Measurements from ENCODE around the gene CDKL1.
"Not testable (repeated sequence)": the region's sequence is repeated elsewhere in the genome, so short reads cannot be mapped to it uniquely, and the experiment has no call there.

CDKL1 gene

GRCh38 chr14:50356283-50356682 lies 40.4 kb downstream of the CDKL1 start:
- not testable (repeated sequence) for DNase-seq

- no peak for DNase-seq
Observed at GRCh38 chr14:50355692-50356091, 41.0 kb downstream of the CDKL1 start.

GRCh38 chr14:50354527-50354926 lies 42.2 kb downstream of the CDKL1 start:
- DNase-seq, result no peak

DNA sequence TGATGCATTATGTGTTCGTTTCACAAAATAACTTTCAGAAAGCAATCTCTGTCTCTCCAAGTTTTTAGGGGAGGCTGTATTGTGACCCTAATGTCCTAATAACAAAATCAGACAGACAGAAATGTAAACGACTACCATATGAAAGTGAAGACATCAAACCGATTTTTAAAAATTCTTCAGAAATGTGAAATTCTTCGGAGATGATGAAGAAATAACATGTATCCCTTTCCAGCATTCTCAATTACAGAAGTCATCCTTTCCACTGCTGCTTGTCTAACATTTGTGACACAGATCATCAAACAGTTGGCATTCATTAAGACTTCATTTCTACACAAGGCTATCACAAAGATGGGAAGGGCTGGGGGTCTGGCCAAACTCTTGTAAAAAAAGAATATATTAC lies 43.6 kb downstream of the CDKL1 start:
- no peak for DNase-seq

- DNase-seq, result no peak
Observed at GRCh38 chr14:50352584-50352983, 44.1 kb downstream of the CDKL1 start.

DNA sequence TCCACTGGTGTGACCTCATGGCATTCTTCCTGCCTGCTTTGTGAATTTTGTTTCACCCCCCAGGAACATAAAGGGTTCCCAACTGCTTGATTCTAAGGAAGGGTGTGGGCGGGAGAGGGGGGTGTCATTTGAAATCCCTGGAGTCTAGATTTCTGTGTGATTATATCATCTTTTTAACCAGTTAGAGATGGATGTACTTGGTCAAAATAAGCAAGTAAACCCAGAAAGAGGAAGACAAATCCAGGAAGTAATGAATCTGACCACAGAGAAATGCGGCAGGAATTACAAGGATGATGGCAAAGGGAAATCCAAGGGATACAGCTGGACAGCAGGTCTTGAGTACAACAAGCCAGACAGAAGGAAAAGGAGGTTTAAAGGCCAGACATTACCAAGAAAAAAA lies 45.7 kb downstream of the CDKL1 start:
- DNase-seq, result no peak

GRCh38 chr14:50348933-50349332 lies 47.7 kb downstream of the CDKL1 start:
- no peak for DNase-seq

- no peak for DNase-seq
Observed at GRCh38 chr14:50347521-50347920, 49.2 kb downstream of the CDKL1 start.

GRCh38 chr14:50345846-50346422 lies 50.7 kb downstream of the CDKL1 start:
- no peak for DNase-seq

GRCh38 chr14:50344876-50345563 lies 51.7 kb downstream of the CDKL1 start:
- DNase-seq, result no peak

GRCh38 chr14:50344116-50344775 lies 52.4 kb downstream of the CDKL1 start:
- DNase-seq, result no peak

- DNase-seq, result no peak
Observed at GRCh38 chr14:50343434-50343833, 53.2 kb downstream of the CDKL1 start.

DNA sequence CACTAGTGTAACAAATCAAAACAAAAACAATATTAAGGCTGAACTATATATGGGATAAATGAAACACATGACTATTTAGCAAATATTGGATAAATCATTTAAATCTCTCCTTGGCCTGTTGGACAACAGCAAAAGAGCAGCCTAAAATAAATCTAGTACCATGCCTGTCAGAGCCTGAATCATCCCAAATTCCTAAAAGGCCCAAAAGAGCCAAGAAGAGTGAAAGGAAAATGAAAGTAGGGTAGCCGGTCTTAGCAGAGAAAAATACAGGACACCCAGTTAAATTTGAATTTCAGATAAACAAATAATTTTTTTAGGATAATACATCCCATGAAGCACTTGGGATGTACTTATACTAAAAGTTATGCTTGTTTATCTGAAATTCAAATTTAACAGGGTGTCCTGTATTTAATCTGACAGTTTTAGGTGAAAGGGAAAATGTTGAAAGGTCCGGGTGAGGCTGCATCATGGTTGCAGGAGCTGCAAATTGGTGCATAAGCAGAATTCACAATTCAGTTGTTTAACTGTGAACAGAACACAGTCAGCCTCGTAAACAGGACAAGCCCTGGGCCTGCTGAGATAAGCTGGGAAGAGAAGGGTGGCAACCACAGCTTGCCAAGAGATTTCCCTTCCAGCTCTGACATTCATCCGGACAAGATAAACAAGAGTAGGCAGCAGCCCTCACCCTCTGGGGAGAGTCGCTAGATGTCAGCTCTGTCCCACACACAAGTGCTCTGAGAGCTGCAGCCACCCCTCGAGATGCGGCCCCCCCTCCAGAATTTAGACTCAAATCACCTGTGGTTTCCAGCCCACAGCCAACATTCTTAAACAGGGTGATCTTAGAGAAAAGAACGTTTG lies 54.2 kb downstream of the CDKL1 start:
- DNase-seq, result no peak

GRCh38 chr14:50340963-50341362 lies 55.7 kb downstream of the CDKL1 start:
- DNase-seq, result no peak

DNA sequence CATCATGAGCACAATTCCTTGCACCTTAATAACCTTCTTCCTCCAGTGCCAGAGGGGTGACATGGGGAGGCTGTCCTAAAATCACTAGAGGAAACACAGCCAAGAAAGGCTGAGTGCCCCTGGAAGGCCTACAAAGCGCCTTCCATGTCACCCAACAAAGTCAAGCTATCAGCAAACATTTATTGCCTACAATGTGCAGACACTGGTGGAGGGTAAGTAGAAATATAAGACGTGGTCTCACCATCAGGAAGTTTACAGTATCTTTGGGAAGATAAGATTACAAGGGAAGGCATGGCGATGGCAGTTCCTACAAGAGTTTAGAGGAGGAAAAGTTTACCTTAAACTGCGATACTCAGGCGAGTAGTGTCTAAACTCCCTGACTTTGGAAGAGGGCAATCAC lies 56.6 kb downstream of the CDKL1 start:
- DNase-seq, result no peak

DNA sequence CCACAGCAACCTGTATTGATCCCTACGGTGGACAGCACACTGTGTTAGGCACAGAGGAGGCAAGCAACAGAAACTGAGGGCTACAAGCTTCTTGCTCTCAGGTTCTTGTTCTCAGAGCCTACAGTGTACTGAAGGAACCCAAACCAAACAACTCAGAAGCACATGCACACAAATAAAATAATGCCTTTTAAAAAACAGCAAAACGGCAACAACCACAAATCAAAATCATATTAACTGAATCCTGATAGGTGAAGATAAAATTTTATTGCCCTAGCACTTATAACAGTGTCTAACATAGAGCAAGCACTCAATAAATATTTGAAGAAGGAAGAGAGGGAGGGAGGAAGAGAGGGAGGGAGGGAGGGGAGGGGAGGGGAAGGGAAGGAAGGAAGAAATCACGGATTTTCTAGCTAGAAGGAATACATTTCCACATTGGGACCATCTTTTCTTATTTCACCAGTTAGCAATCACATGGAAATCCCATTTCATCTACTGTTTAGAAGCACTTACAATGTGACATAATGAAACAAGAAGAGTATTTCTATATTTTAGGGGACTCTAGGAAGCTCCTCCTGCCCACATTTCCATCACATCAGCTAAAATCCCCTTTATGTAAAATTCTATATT lies 57.4 kb downstream of the CDKL1 start:
- no peak for DNase-seq

DNA sequence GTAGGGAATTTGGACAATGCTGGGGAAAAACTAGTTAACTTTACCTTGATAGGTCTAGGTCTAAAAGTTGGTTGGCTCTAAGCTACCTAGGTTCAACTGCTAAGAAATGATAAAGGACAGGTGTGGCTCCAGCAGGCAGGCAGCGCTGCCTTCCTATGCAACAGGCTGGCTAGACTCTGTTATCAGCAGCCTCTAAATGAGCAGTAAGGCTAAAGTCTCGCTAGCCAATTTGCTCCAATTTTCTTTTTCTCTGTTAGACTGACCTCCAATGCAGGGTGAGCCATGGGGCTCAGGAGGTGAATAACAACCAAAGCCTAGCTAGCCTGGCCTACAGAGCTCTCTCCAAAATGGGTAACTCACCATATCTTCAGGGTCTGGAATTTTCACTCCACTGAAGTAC lies 58.1 kb downstream of the CDKL1 start:
- no peak for DNase-seq

GRCh38 chr14:50335989-50336824 lies 60.5 kb downstream of the CDKL1 start:
- DNase-seq, result no peak

DNA sequence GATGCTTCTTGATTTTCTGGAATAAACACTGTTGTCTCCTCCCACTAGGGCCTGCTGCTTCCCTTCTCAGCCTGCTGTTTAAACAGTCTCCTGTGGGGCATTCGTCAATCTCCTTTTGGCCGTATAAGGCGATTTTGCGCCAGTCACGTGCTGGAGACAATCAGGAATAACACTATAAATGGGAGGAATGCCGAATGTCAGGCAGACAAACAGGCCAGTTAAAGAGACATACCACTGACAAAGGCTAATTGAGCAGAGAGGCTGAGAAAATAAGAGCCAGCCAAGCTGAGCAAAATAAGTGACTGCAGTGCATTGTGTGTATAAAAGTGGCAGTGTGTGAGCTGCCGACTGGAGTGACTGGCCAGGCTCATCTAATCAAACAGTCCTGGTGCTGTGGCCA lies 61.3 kb downstream of the CDKL1 start:
- no peak for DNase-seq

DNA sequence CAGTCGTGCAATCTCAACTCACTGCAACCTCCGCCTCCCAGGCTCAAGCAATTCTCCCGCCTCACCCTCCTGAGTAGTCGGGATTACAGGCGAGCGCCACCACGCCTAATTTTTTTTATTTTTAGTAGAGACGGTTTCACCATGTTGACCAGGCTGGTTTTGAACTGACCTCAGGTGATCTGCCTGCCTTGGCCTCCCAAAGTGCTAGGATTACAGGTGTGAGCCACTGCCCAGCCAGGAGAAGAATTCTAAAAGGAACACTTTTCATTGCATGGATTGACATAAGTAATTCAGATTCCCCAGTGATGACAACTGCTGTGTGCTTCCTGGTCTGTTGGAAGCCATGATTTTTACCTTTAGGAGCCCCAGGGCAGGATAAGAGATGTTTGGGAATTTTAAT lies 62.5 kb downstream of the CDKL1 start:
- no peak for DNase-seq

DNA sequence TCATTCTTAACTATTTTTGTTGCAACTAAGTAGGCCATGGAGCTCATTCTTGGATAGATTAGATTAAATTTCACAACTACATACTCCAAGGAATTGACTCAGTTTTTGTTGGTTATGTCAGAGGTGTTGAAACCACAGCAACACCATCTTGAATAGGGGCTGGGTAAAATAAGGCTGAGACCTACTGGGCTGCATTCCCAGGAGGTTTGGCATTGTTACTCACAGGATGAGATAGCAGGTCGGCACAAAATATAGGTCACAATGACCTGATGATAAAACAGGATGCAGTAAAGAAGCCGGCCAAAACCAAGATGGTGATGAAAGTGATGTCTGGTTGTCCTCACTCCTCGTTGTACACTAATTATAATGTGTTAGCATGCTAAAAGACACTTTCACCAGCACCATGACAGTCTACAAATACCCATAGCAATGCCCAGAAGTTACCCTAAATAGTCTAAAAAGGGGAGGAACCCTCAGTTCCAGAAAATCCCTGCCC lies 63.6 kb downstream of the CDKL1 start:
- no peak for DNase-seq

DNA sequence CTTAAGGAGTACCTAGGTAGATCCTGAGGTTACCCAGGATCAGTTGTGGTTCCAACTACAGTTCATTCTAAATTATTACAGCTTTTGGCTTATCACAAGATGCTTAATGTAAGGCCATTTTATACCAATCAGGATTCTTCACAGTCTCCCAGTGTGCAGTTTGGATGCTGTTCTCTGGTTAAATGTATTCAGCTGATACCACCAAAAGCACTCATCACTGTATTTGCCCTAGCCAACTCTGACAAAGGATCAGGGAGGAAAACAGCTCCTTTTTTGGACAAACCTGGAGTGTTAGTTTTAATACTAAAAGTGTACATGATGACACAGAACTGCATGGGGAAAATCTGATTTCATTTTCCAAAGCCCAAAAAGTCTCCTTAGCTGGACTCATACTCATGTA lies 65.1 kb downstream of the CDKL1 start:
- DNase-seq, result no peak
